ENCODE results near the gene FAM9B.

Gene FAM9B

GRCh38 chrX:9023293-9023692 lies 10.6 kb downstream of the FAM9B start:
- TF ChIP-seq, protein P1, sequence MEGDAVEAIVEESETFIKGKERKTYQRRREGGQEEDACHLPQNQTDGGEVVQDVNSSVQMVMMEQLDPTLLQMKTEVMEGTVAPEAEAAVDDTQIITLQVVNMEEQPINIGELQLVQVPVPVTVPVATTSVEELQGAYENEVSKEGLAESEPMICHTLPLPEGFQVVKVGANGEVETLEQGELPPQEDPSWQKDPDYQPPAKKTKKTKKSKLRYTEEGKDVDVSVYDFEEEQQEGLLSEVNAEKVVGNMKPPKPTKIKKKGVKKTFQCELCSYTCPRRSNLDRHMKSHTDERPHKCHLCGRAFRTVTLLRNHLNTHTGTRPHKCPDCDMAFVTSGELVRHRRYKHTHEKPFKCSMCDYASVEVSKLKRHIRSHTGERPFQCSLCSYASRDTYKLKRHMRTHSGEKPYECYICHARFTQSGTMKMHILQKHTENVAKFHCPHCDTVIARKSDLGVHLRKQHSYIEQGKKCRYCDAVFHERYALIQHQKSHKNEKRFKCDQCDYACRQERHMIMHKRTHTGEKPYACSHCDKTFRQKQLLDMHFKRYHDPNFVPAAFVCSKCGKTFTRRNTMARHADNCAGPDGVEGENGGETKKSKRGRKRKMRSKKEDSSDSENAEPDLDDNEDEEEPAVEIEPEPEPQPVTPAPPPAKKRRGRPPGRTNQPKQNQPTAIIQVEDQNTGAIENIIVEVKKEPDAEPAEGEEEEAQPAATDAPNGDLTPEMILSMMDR (IDR thresholded peaks at IDR 0.05) = no peak

DNA sequence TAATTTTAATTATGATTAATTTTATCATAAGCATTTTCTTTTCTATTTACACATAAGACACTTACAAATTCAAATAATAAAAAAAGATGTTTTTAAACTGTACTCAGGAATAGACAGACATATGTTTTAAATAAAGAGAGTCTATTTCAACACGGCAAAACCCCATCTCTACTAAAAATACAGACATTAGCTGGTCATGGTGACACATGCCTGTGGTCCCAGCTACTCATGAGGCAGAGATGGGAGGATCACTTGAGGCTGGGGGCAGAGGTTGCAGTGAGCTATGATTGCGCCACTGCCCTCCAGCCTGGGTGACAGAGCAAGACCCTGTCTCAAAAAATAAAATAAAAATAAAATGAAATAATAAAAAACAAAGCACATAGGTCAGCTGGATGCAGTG lies 14.8 kb downstream of the FAM9B start:
- TF ChIP-seq, protein P1 (IDR thresholded peaks at IDR 0.05) = no peak

DNA sequence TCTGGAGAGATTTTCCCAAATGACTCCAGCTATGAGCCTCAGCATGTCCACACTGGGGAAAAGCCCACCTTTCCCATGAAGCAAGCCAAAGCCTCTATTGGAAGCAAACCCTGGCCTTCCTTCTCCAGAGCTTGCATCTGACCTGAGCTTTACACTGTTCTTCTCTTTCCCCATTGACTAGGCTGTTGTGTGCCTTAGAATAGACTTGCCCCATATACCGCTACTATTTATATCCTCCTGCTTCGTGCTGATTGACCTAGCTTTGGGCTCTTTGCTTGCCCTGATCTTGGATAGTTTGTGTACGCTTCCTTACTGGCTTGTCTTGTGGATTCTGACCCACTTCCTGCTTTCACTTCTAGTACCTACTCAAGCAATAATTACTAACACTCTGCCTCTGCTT lies 30.9 kb downstream of the FAM9B start:
- TF ChIP-seq, protein P1 (IDR thresholded peaks at IDR 0.05) = no peak

DNA sequence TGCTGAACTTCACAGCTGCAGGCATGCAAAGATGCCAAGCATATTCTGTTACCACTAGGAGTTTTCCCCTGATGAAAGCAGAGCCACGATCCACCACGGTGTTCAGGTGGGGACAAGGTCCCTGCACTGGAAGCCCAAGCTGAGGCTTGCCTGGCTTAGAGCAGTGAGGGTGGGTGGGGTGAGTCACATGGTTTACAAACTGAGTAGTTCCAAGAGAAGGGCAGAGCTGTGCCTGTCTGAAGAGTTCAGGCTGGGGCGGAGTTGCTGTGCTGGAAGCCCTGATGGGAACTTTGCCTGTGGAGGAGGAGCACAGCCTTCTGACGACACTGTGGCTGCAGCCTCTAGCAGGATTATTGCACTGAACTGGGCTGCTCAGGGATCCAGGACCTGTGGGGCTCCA lies 45.5 kb downstream of the FAM9B start:
- TF ChIP-seq, protein P1 (IDR thresholded peaks at IDR 0.05) = no peak

- TF ChIP-seq, protein P1 (IDR thresholded peaks at IDR 0.05) = no peak
Observed at GRCh38 chrX:8987672-8988250, 46.2 kb downstream of the FAM9B start.

DNA sequence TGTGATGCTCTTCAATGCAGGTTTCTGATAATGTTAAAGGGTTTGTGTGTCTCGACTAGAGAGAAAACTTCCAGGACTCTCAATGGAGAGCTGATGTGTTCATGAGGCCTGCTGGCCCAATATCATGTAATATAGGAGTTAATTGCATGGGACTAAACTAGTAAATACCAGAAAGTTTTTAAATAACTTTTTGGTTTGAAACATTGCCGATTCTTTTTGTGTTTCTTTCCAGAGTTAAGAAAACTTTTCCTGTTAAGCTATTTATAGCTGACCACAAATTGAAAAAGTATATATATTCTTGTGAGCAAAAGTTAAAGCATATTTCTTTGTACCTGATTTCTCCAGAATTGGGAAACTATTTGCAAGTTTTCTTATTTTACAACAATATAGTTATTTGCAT lies 49.7 kb downstream of the FAM9B start:
- TF ChIP-seq, protein P1 (IDR thresholded peaks at IDR 0.05) = no peak

- TF ChIP-seq, protein P1 (IDR thresholded peaks at IDR 0.05) = no peak
Observed at GRCh38 chrX:8981723-8982122, 52.2 kb downstream of the FAM9B start.

- TF ChIP-seq, protein P1 (IDR thresholded peaks at IDR 0.05) = no peak
Observed at GRCh38 chrX:8980756-8981155, 53.2 kb downstream of the FAM9B start.

Data from LNCAP (cell line).